ENCODE results near the gene FAM181A.
A peak's percentile ranks its signal among the peaks of the same experiment; 100 is the strongest.

FAM181A gene

DNA sequence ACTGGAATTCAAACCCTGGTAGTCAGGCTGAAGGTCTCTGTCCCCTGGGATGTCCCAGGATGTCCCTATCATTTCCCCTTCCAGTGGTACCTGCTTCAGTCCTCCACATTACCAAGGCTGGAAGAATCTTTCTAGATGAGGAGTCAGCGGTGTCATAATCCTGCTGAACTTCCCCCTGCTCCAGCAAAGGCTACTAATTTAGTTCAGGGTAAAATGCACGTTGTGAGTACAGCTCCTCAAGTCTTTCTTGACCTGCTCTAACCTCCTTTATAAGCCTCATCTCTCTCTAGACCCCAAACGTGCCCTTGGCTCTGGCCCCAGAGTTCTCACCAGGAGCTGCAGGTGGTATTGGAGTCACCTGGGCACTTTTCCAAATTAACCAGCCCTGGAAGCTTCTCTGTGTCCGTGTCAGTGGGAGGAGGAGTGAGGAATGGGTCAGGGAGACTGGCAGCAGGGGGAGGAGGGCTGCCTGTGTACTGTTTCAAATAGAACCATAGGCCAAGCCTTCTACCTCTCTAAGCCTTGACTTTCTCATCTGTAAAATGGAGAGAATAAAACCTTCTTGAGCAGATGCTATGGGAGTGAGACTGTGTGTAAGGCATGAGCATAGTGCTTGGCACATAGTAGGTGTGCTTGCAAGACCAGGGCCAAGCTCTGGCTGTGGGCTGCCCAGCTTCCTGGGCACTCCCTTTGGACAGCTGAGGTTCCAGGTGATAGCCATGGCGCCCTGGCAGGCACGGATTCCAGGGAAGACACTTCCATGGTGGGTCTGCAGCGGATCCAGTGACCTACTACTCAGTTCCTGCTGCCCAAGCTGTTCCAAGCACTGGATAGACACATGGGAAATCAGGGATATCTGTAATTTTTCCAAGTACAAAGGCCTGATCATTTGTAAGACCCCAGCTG lies 24.7 kb downstream of the FAM181A start:
- no peak for DNase-seq

DNA sequence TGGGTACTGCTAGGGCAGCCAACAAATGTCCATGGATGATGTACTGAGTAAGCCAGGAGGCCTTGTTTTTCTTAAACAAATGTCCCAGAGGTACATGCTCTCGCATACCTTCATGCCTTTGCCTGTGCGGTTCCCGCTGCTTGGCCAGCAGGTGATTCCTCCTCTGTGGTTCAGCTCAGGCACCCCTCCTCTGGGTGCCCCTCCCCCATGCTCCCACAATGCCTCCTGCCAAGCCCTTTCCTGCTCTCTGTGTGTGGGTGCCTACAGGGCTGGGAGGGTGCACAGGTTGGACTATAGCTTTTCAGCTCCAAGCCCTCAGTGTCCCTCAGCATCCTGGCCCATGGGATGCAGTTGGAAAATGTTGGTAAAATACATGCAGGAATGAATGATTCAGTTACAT lies 25.7 kb downstream of the FAM181A start:
- DNase-seq: peak; percentile 28

DNA sequence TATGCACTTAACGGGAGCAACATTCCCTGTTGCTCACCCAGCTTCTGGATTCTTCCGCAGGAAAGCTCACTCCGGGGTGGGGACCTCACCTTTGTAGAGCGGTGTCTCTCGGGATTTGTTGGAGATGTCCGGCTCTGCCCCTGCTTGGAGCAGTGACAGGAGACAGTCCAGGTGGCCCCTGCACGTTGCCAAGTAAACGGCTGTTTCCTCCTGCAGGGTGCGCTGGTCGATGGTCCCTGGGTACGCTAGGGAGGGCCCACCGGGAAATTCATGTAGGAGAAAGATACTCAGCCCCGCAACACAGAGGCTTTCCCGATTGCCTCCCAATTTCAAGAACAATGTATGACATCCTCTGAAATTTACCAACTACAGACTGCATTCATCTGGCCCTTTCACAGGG lies 26.1 kb downstream of the FAM181A start:
- DNase-seq: peak; percentile 30

DNA sequence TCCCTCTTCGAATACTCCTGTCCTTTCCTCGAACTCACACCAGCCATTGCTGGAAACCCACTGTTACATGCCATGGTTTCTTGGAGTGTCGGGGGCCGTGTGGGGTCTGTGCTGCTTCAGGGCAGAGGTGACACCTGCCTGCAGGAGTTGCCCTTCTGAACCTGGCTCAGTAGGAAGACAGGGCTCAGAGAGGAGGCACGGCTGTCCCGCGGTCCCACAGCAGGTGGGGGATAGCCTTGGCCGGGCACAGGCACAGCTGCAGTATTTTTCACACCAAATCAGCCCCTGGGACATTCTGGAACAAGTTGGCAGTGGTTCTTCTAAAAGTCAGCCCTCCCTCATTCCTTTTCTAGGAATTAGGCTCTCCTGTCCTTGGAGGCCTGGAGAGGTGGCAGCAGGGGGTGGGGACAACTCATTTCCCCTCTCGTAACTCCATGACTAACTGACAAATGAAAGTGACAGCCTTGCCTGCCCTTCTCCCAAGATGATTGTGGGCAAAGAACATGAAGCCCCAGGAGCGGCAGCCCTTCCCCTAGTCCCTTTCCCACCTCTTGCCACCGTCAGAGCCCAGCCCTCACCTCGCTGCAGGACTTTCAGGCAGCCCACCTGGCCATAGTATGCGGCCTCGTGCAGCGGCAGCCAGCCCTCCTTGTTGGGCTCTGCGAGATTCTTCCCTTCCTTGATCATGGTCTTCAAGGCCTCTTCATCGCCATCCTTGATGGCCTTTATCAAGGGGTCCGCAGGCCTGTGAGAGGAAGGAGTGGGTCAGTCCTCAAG lies 26.8 kb downstream of the FAM181A start:
- peak; percentile 33 for DNase-seq

DNA sequence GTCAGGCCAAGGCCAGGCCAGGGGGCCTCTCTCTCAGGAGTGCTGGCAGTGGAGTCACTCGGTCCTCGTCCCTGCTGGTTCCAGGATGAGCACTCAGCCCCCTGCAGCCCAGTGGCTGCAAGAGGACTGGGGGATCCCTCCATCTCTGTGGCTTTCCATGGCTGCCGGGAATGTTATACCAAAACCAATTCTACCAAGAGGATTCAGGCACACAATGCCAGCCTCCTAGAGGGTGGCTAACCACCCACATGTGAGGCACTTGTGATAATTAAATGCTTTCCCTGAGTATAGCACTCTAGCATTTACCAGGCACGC lies 27.3 kb downstream of the FAM181A start:
- no peak for DNase-seq

DNA sequence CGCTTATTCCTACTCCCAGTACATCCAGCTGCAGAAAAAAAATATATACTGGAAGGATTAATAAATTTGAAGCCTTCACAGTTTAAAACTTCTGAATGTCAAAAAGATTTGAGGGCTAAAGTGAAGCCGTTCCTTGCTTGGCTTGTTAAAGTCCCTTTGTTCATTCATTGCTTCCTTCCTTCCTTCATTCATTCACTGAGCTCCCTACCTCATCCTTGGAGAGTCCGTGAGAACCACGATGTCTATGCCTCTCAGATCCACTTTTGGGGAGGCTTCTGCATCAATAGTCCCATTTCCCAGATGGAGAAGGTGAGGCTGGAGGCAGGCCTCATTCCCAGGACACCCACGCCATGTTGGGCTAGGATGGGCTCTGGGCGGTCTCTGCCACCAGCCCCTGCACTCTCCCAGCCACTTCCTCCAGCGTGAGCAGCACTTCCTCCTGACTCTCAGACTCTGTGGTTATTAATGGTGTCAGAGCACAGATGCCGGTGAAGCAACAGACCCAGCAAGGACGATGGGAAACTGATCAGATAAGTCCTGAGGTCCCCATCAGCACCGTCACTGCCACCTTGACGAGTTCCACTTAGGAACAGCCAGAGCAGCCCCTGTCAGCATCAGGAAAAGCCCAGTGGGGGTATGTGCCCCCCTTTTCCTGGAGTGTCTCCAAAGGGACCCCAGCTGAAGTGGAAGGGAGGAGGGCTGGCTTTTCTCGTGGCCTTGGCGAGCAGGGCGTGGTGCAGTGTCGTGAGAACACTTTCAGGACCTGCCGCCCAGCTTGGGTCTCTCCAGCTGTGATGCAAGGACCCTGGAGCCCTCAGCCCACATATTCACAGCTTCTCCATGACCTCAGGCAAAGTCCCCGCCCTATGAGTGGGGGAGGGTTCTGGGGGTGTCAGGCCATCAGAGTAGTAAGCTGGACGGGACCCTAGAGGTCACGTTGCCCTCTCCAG lies 28.0 kb downstream of the FAM181A start:
- peak; percentile 62 for DNase-seq

DNA sequence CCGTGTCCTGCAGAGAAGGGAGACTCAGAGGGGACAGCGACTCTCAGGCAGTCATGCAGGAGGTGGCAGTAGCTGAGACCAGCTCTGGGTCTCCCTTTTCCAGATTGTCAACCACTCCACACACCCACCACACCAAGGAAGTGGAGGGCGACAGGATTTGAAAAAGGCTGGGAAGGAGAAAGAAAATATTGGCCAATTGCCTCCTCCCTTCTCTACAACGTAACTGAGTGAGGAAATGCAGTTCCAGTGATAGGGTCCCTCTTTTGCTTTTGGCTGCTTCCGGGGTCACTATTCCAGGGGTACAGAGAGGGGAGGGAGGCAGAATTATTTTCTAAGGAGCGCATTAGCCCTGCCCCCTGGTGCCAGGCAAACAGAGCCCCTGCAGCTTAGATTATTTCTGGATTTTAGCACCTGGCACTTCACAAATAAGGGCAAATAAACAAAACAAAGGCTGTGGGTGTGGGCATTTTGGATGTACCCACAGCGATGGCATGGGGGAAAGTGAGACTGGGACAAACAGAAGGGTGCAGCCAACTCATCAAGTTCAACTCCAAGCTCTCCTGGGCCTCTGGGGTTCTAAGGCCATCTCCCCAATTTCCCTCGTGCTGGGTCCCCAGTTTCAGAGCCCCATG lies 28.8 kb downstream of the FAM181A start:
- DNase-seq: peak; percentile 26

DNA sequence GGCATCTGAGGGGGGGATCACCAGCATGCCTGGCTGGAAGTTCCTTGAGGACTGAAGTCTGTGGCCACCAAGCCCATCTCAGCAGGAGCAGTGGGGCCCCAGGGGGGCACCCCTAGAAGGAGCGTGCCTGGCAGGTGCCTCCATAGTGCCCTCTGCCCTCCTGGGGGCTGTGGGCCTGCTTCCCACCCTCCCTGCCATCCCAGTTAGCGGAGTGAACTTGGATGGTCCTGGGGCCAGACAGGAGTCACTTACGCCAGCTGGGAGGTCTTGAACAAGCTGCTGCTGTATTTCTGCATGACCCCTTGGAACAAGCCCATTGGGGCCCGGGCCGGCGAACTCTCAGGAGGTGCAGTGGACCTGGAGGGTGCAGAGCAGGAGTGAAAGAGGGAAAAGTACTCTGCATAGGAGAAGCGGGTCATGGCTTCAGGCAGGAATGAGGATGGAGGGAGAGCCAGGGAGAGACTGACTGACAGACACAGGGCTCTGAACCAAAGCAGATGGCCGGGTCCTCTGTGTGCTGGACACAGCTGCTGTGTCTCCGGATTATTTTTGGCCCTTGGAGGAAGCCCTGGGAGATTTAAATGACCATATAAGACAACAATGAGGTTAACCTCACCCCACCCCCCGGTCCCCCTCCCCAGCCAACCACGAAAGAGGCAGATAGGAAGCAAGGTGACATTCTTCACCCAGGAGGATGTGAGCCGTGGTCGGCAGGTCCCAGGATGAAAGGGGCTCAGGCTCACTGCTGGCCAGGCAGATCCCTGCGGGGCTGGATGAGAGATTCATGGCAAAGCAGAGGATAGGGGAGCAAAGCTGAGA lies 29.6 kb downstream of the FAM181A start:
- peak; percentile 41 for DNase-seq

DNA sequence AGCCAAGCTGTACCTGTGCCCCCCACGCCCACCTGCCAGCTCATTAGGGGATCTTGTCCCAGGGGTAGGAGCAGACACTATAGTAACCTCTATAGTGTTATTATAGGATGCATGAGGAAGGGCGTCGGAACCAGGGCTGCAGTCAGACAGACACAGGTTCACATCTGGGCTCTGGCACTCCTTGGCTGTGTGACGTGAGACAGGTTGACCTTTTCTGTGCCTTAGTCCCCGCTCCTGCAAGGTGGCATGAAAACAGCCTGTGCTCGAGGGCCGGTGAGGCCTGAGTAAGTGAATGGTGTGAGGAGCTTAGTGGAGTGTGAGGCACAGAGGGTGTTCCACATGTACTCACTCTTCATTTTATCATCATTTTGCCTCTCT lies 30.2 kb downstream of the FAM181A start:
- peak; percentile 47 for DNase-seq

DNA sequence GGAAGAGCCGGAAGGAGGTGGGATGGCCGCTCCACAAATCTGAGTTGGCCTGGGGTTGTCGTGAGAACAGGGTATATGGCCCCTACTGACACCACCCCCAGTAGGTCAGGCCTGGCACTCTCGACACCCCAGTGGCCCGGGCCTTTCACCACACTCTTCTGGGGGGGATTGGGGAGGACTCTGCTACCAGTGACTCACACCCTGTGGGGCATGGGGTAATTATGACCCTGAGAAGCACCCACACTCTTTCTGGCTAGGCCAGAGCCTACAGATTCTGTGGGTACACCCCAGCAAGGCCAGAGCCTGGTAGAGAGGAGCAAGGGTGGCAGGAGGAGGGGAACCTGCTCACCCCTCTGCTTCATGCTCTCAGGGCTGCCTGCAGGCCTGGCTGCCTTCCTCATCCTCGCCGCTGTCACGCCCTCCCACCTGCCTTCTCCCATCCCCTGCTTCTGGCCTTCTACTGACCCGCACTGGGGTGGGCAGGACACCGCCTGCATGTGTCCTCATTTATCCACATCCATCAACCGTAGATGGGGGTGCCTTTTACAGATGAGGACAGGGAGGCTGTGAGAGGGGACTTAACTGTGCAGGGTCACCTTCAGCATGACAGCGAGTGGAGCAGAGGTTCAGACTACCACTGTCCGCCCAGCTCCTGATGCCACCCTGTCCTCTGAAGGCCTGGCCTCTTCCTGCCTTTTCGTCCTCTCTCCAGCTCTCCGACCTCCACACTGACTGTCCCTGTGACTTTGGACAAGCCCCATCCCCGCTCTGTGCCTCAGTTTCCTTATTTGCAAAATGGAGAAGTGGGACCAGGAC lies 30.8 kb downstream of the FAM181A start:
- peak; percentile 59 for DNase-seq

DNA sequence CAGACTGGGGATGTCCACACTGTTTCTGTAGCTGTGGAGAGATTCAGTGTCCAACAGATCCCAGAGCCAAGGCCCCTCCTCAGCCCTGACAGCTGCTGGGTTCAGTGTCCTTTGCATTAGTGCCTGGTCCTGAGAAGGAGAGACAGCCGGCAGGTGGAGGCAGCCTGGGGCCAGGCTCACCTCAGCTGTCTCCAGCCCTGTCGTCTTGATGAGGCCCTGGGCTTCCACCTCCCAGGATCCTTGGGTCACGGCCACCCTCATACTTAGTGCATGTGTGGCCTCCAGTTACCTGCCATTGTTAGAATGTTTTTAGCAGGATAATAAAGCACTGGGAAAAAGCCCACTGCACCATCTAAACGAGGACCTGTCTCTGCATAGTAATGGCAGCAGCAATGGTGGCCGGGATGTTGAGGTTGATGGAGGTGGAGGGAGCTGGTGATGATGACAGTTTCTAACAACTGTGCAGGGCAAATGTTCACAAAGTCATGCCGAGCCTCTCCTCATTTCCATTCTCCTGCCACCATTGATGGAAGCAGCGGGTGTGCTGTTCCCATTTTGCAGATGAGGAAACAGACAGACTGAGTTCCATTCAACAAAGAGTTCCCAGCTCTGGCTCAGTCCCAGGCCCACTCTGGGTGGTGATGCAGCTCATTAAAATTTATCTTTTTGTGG lies 31.6 kb downstream of the FAM181A start:
- DNase-seq: peak; percentile 34

DNA sequence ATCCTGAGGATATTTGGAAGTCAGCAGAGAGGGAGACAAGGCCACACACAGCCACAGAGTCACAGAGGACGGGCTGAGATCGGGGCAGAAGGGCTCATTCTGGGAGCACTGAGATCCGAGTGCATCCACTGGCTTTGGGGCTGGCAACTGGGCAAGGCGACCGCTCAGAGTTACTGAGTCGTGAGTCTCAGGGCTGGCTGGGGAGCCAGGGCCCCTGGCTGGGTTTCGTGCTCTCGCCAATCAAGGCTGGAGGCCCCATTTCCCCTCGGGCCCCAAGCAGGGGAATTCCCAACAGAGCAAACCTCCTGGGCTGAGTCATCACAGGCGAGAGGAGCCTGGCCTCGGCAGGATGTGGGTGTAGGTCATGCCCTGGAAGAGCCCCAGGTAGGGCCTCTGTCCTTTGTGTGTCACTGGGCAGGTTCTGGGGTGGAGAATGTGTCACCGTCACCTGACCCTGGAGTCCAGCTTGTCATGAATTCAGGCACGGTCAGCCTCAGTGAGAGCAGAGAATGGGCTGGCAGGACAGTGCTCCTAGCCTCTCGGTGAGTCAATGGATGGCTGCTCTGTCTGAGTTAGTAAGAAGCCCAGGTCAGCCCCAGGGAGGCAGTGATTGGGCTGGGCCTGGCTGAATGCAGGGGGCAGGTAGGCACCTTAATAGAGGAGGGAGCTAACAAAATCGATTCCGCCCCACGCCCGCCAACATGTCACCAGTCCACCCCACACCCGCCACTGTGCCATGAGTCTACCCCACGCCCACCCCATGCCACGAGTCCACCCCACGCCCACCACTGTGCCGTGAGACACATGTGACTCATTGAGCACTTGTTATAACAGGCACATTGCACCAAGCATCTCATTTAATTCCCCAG lies 32.3 kb downstream of the FAM181A start:
- peak; percentile 95 for DNase-seq

DNA sequence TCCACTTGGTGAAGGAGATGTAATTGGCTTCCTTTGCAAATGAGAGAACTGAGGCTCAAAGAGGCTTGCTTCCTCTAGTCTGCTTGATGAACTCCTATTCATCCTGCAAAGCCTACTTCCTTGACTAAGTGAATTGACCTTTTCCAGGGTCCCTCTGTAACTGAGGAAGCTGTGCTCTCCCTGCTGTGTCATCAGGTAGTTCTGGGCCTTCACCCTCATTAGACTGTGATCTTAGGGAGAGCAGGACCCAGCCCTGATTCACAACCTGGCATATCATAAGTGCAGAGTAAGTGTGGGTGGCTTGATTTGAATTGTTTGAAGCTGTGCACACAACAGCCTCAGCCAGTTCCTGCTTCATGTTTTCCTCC lies 32.9 kb downstream of the FAM181A start:
- peak; percentile 53 for DNase-seq

DNA sequence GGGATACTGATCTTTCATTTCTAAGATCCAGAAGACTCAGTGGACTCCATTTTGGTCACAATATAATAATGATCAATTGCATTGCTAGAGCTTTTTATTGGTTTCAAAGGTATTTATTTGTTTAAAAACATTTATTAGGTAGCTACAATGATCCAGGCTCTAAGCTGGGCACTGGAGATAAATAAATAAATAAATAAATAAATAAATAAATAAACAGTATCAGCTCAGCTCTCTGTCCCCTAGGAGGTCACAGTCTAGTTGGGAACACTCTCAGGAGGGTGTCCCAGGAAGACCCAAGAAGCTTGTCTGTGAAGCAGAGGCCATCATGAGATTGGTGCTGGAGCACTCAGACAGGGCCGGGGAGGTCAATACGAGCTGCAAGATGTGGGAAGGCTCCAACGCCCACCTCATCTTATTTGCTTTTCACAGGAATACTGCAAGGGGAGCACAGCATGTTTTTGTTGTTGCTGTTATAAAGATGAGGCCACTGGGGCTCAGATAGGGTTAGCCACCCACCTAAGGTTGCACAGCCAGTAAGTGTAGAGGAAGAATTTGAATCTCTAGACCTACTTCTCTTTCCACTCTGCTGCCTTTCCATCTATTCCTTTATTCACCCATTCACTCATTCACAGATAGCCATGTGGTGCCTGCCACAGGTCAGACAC lies 33.8 kb downstream of the FAM181A start:
- peak; percentile 36 for DNase-seq

DNA sequence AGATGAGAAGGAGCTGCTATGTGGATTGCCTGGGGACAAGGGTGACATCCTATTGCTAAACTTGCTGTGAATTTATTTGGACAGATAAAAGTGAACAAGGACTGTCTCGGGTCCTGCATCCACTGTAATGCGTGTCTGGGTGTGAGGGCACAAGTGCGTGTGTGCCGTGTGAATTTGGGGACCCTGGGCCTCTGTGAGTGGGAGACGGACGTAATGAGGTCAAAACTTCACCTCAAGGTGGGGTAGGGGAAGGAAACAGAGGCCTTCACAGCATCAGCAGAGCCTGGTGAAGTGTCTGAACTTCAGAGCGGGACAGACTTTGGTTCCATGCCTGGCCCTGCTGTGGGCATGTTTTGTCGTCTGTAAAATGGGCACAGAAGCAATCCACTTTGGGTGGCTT lies 34.5 kb downstream of the FAM181A start:
- peak; percentile 34 for DNase-seq

DNA sequence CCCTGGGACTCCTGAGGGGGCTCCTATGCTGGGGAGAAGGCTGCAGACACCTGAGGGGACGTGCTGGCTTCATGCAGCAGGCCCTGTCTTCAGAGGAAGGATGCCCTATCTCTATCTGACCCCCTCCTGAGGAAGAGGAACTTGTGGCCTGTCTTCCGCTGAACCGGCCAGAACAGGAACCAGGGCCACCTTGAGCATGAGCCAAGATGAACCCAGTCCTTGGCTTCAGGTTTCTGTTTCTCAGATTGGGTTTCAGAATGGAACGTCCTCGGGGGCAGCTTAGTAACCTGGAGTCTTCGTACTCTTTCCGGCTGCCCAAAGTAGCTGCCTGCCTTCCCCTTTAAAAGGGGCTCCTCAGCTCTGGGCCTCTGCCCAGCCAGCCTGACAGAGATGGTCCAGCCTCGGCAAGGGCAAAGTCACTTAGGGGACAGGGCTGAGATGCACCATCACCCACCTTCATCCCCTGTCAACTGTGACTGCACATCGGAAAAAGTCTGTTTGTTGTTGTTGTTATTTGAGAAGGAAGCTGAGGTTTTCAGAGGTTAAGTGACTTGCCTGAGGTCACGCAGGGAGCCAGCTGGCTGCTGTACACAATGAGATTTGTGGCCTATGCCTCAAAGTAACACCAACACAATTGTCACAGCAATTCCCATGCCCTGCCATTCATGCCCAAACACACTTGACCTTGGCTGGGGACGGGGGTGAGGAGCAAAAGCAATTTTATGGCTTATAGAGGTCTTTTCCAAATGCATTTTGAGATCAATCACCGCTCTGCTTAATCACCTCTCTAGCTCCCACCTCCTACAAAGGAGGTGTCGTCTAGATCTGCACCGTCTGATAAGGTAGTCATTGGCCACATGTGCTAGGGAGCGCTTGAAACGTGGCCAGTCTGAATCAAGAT lies 35.8 kb downstream of the FAM181A start:
- DNase-seq: peak; percentile 64

DNA sequence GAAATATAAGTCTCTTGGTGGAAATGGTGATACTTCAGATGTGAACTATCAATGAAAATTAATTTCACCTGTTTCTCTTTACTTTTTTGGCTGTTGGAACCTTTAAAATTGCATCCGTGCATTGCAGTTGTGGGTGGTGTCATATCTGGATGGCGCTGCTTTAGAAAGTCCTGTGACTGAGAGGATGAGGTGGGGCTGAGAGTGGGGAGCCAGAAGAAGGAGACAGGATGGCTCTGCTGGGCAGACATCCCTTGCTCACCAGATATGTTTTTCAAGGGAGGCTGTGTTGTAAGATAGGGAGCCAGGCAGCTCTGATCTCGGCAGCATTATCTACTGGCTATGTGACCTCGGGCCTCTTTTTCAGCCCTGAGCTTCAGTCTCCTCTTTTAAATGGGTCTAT lies 36.5 kb downstream of the FAM181A start:
- DNase-seq: peak; percentile 30

DNA sequence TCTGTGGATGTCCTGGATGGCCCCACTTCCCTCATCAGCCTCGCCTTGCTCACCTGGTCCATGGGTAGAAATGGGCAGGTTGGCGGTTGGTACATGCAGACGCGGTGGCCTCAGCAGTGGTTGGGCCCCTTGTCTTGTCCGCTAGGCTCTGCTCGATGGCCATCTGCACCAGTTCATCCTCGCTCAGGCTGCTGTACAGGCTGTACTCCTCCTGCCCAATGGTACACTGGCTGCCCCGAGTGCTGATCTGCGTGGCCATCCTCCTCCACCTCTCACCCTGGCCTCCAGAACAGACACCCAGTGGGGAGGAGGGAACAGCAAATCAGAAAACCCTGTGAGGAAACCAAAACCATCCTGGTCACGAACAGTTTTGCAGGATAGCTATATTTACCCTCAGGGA lies 37.1 kb downstream of the FAM181A start:
- DNase-seq: peak; percentile 27

Measured in stimulated activated CD8-positive, alpha-beta memory T cell treated with anti-CD3 and anti-CD28 coated beads, Interleukin-4, amount 100 ng/mL, for 48 hours (primary cell).